HG03575 (cell line): ENCODE data around the gene ADGRA1.

ENCODE experiments used
- ATAC-seq: cut with Tn5 transposase; IDR thresholded peaks from one replicate; pipeline ENCODE4 v1.9.1; 2021; ENCODE audit not compliant: unreplicated experiment, insufficient number of reproducible peaks, low FRiP score; ENCODE audit errors: extremely low read depth

Gene ADGRA1

DNA sequence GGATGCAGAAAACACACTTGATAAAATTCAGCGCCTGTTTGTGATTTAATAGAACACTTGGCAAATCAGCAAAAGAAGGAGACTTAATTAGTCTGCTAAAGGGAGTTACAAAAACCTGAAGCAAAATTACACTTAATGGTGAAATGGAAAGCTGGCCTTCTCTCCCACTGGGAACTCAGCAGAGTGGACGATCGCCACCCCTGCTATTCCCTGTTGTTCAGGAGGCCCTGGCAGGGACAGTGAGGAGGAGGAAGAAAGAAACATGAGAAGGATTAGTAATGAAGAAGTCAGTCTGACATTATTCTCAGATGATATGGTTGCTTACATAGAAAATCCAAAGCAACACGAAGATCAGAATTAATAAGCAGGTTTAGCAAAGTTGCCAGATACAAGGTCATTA, 66.7 kb downstream of the ADGRA1 start:
- ATAC-seq: no peak

DNA sequence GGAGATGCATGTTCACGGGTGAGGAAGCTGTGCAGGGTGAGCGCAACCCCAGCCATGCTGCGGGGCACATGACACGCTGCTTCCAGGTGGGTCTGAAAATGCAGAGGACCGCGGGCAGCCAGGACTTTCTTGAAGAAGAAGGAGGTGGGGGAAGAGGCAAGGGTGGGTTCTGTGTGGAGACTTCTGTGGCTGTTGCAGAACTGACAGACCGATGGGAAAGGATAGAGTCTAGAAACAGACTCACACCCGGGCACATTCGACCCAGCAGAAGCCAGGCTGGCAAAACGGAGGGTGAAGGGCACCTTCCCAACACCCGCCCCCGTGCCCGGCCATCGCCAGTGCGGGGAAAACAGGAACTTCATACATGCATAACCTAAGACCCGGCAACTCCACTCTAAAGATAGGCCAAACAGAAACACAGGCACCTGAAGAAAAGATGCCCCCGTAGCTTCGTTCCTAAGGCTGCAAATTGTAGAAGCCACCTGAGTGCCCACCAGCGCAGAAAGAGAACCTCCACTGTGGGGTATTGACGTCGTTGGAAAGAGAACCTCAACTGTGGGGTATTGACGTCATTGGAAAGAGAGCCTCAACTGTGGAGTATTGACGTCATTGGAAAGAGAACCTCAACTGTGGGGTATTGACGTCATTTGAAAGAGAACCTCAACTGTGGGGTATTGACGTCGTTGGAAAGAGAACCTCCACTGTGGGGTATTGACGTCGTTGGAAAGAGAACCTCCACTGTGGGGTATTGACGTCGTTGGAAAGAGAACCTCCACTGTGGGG, 67.5 kb downstream of the ADGRA1 start:
- no peak for ATAC-seq

DNA sequence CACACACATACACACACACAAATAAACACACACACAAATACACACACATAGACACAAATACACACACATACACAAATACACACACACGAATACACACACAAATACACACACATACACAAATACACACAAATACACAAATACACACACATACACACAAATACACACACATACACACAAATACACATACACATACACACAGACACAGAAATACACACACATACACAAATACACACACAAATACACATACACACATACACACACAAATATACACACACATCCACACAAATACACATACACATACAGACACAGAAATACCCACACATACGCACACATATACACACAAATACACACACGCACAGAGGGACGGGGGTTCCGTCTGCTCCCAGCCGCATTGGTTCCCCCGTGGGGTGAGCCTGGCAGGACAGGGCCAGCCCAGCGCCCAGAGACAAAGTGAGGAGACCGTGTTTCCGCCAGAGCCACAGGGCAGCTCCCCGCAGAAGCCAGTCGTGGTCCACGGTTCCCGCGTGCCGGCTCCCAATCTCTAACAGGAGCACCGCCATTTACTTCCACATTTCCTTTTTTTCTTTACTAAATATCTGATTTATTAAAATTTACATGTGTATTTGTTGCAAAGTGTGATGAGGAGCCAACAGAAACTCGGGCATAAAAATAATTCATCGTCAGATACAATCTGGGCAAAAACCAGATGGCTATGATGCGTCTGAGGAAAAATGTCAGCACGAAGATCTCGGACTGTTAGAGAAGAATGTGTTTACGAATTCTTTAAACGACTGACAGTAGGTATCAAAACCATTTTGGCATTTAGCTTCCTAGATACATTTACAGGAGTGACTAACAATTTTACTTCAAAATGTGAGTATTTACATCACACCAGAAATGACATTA, 69.2 kb downstream of the ADGRA1 start:
- ATAC-seq: no peak

GRCh38 chr10:133157662-133158436, 70.1 kb downstream of the ADGRA1 start:
- ATAC-seq: no peak

GRCh38 chr10:133158437-133158755, 70.7 kb downstream of the ADGRA1 start:
- ATAC-seq: no peak

DNA sequence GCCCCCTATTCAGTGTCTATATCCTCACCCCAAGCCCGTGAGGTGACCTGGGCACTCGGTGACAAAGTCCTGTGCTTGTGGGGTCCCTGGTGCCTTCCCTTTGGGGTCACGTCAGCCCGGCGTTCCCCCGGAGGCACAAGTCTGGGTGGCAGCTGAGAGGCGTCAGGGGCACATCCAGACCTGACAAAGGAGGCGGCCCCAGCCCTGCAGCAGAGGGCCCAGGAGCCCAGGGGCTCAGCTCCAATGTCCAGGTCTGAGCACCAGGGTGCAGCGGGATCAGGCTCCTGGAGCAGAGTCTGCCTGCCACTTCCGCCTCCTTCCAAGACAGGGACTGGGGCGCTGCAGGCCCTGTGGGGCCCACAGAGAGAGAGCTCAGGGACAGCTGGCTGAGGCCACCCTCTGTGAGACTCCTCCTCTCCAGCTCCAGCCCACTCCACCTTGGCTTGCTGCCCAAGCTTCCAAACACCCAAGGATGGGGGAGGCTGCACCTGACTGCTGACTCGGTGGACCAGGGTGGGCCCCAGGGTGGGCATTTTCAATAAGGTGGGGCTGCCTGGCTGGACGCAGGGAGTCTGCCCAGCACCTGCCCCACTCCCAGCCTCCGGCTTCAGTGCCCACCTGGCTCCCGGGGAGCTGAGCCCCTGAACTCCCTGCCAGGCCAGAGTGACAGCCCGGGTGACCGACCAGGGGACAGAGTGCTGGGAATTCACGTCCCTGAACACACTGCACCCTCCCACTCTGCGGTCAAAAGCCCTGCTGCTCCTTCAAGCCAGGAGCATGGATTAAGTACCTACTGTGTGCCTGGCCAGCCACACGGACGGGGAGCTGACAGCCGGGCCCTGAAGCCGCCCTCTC, 71.3 kb downstream of the ADGRA1 start:
- ATAC-seq: no peak

DNA sequence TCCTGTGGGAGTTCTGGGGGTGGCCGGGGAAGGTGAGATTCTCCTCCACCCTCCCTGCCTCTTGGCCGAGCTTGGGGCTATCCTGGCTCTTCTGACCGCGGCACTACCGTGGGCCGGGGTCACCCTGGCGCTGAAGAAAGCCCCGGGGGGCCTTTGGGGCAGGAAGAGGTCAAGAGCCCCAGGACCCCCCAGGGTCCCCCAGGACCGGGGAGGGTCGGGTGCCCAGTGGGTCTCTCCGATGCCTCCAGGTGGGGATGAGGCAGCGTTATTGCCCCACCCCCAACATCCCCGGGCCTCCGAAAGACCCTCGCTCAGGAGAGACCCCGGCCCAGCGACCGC, 71.9 kb downstream of the ADGRA1 start:
- ATAC-seq: no peak

- no peak for ATAC-seq
Measured at GRCh38 chr10:133159950-133160825, 72.5 kb downstream of the ADGRA1 start, which contains the start of gene KNDC1. Gene KNDC1, plus strand, starts transcription at chr10:133160219. Its CDS starts 249 bp downstream, at chr10:133160468.

DNA sequence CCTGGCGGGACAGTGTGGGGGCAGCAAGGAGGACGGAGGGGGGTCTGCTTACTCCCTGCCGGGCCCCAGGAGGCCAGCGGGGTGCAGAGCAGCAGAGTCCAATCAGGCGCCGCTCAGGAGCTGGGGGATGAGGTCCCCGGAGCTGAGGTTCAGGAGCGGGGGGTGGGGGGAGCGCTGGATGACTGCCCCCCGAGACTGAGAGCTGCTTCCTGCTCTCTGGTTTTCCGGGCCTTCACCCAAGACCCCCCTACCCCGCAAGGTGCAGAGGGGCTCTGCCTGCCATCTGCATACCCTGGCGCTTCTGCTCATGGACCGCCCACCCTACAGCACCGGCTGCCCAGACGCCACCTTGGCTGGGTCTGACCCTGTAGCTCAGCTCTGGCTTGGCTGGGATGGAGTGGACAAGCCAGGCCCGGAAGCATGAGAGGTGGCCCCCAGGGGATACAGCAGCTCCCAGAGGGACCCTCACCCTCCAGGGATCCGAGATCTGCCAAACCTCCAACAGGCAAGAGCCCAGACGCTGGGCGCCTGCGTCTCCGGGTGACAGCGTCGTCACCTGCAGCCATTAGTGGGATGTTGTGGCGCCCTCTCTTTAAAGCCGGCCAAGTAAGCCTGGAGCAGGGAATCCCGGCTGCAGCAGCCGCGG, 73.2 kb downstream of the ADGRA1 start:
- no peak for ATAC-seq

DNA sequence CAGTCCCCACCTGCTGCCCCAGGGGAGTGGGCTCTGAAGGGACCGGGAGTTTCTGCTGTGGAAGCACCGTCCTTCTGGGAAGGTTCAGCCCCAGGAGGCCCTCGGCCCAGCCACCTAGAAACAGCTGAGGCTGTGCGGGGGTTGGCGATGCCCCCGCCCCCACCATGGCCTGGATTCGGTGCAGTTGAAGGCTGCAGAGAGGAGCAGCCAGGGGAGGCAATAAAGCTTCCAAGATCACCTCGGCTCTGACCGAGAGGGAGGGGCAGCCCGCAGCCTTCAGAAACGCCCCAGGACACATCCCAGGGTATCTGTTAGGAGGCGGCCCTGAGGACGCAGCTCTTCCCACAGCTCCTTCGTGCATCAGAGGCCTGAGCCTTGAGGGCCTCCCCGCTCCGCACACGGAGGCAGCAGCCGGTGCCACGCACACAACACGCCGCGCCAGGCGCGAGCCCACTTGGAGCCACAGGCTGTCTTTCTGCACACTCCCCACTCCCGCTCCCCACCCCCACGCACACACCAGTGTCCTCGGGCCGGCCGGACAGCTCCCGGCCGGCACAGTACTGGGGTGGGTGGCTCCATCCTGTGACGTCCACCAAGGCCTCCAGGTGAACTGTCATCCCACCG, 73.9 kb downstream of the ADGRA1 start:
- ATAC-seq: no peak

DNA sequence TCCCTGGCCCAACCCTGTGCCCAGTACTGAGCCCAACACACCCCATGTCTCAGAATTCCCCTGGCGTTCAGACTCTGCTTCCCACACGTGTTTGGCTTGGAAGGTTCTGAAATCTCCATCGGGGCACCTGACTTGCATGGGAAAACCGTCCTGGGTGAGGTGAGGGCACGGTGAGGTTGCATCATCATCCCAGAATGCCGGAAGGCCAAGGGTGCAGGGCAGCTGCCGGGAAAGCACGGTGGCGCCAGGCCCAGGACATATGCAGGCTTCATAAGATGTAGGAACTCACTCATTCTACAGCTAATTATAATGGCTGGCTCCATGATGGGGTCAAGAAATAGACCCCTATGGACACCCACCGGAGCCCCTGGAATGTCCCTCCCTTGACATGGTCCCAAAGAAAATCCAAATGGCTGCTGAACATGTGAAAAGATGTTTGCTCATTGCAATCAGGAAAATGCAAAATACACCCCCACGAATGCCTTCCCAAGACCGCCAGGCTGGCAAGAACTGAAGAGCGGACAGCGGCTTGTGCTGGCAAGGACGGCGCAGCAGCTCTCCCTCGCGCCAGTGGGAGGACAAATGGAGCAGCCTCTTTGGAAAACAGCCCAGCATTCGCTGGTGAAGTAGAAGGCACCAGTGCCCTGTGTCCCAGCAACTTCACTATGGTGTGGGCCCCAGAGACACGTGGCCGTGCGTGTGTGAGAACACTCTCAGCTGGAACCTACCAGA, 74.6 kb downstream of the ADGRA1 start:
- ATAC-seq: no peak

DNA sequence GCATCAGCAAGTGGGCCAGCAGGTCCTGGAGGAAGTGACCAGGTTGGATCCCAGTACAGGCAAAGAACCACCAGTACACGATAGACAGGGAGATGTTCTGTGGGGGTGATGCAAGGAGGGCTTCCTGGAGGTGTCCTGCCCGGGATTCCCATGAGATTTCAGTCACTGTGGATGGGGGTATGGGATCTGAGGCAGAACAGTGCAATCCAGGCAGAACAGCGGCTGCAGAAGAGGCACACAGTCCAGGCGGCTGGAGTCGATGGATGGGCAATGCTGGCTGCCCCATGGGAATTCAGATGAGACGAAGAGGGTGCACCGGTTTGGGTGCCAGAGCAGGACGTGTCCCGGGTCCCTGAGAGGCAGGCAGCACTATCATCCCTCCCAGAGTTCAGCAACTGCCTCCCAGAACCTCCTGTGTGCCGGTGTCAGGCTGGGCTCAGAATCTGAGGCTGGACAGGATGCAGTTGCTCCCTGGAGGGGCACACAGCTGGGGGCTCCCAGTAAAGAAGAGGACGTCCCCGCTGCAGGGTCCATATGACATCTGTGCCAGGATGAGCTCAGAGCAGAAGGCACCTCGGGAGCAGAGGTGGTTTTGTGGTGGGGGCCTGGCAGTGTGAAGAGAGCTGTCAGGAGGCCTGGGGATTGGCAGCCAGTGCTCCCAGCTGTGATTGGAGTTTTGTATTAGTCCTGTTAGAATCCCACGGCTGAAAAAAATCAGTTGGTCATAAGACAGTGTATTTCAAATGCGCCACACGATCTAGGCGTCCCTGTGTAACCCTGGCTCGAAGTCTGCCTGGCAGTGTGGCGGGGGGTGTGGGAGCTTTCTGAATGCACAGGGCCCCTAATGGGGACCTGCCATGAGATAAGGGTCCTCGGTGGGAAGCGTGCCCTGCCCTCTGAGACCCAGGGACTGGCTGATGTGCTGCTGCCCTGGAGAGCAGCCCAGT, 75.5 kb downstream of the ADGRA1 start:
- no peak for ATAC-seq

DNA sequence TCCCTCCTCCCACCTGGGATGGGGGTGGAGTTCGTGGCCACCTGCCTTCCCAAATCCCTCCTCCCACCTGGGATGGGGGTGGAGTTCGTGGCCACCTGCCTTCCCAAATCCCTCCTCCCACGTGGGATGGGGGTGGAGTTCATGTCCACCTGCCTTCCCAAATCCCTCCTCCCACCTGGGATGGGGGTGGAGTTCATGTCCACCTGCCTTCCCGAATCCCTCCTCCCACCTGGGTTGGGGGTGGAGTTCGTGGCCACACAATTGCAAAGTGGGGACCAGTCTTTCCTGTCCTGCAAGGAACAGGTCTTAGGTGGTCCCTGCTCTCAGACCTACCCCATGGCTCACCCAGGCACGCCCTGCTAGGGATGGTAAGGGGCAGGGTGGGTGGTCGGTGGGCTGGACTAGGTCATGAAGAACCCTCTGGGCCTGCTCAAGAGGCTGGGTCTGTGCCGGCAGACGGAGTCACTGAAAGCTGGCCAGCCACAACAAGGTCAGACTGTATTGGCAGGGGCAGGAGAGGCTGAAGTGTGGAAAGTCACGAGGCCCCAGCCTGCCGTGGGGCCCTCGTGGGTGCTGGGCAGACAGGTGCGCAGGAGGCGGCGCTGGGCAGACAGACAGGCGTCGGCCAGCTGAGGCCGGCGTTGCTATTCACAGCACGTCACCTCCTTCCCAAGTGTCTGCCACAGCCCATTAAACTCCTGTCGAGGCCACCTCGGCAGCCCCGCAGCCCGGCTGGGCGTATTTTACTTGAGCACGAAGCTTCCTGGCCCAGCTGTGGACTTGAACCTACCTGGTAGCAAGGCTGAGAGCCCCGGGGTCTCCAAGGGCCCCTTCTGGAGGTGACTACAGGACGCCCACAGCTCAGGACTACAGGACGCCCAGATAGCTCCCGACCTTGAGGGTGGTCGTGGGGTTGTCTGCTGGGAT, 76.4 kb downstream of the ADGRA1 start:
- no peak for ATAC-seq

GRCh38 chr10:133164816-133165555, 77.3 kb downstream of the ADGRA1 start:
- no peak for ATAC-seq
